Measurements from ENCODE around the gene ABCA13.

Gene ABCA13

DNA sequence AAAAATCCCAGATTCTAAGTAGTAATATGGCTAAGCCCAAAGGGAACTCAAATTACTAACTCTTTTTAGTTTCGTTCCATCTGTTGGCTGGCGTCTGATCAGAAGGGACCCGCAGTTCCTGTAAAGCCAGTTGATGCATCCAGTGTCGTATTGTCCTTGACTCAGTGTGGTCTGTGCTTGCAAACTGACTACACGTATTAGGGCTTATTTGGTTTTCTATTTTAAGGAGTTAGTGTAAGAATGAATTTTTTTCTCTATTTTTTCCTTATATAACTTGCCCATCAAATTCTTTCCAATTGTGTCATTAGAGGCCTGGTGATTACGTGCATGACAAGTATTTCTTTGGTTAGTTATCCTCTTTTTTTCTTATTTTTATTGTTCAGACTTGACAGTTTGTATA, 9.7 kb downstream of the ABCA13 start:
- H3K79me2 ChIP-seq = no peaks in the 10 kb centered on the region
- H3K4me2 ChIP-seq (ENCODE audit: low read length) = no peak overlapping the region
- H3K27me3 ChIP-seq (ENCODE audit: control insufficient read depth, insufficient read depth, low read length) = no peaks in the 10 kb centered on the region
- no peaks in the 10 kb centered on the region for H3K36me3 ChIP-seq (ENCODE audit: control insufficient read depth, insufficient read depth, low read length)
- no peak overlapping the region for H3K9ac ChIP-seq
- H3K4me1 ChIP-seq = no peaks in the 10 kb centered on the region
- TF ChIP-seq, protein P1, sequence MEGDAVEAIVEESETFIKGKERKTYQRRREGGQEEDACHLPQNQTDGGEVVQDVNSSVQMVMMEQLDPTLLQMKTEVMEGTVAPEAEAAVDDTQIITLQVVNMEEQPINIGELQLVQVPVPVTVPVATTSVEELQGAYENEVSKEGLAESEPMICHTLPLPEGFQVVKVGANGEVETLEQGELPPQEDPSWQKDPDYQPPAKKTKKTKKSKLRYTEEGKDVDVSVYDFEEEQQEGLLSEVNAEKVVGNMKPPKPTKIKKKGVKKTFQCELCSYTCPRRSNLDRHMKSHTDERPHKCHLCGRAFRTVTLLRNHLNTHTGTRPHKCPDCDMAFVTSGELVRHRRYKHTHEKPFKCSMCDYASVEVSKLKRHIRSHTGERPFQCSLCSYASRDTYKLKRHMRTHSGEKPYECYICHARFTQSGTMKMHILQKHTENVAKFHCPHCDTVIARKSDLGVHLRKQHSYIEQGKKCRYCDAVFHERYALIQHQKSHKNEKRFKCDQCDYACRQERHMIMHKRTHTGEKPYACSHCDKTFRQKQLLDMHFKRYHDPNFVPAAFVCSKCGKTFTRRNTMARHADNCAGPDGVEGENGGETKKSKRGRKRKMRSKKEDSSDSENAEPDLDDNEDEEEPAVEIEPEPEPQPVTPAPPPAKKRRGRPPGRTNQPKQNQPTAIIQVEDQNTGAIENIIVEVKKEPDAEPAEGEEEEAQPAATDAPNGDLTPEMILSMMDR (IDR thresholded peaks at IDR 0.05) = no peak
- no peak overlapping the region for H2AFZ ChIP-seq
- H3K4me3 ChIP-seq (ENCODE audit: low read depth, low read length) = no peak overlapping the region
- no peak overlapping the region for H3K27ac ChIP-seq
- no peaks in the 10 kb centered on the region for H3K9me3 ChIP-seq (ENCODE audit: control insufficient read depth, low read length)

DNA sequence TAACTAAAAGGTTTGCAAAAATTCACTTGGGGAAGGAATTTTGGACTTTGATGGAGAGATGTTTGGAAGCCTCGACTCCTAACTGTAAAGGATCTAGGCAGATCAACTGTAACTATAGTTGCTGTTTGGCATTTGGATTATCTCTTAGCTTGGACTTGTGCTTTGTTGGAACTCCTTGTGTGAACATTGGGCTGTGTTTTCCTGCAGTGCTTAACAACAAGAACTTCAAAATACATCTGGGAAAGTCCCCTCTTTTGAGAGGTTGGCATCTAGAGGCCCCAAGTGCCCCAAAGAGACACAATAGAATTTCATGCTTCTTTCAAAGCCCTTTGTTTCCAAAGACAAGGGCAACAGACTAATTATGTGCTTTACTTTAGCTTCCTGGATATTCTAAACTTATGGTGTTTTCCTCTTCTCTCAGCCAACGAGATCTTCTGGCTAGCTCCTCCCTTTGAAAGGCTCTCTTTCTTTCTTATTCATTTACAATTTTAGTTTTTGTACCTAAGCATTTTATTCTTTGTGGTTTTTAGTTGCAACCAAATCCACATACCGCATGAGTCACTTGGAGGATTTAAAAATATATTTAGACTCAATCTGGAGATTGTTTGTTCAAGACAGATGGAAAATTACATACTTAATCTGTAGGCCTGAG, 11.6 kb downstream of the ABCA13 start:
- Histone ChIP-seq H3K36me3 (ENCODE audit: control insufficient read depth, insufficient read depth, low read length) (no peaks in the 10 kb centered on the region), H3K4me2 (ENCODE audit: low read length) (no peak overlapping the region), H3K27ac (no peak overlapping the region), H3K9ac (no peak overlapping the region), H2AFZ (no peak overlapping the region), H3K9me3 (ENCODE audit: control insufficient read depth, low read length) (no peaks in the 10 kb centered on the region), H3K79me2 (no peaks in the 10 kb centered on the region), H3K4me1 (no peaks in the 10 kb centered on the region), H3K27me3 (ENCODE audit: control insufficient read depth, insufficient read depth, low read length) (no peaks in the 10 kb centered on the region), H3K4me3 (ENCODE audit: low read depth, low read length) (no peak overlapping the region)
- TF ChIP-seq, protein P1 (IDR thresholded peaks at IDR 0.05) = no peak

DNA sequence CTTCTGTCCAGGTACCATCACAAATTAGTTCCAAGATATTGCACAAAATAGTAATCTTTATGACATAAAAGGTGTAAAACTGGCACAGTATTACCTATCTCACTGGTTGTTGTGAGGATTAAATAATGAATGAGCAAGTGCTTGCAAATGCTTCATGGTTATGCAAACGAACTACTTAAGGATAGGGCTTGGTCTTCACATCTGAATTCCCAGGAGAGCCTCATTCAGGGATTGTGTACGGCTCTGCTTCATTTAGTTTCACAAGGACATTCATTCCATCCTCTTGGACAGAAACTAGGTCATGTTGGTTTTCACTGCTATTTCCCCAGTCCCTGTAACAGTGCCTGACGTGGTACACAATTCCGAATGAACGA, 12.1 kb downstream of the ABCA13 start:
- no peaks in the 10 kb centered on the region for H3K4me1 ChIP-seq
- no peak overlapping the region for H2AFZ ChIP-seq
- H3K27me3 ChIP-seq (ENCODE audit: control insufficient read depth, insufficient read depth, low read length) = no peaks in the 10 kb centered on the region
- H3K79me2 ChIP-seq = no peaks in the 10 kb centered on the region
- TF ChIP-seq, protein P1 (IDR thresholded peaks at IDR 0.05) = no peak
- H3K4me2 ChIP-seq (ENCODE audit: low read length) = no peak overlapping the region
- no peak overlapping the region for H3K4me3 ChIP-seq (ENCODE audit: low read depth, low read length)
- H3K27ac ChIP-seq = no peak overlapping the region
- H3K9ac ChIP-seq = no peak overlapping the region
- H3K36me3 ChIP-seq (ENCODE audit: control insufficient read depth, insufficient read depth, low read length) = no peaks in the 10 kb centered on the region
- H3K9me3 ChIP-seq (ENCODE audit: control insufficient read depth, low read length) = no peaks in the 10 kb centered on the region

DNA sequence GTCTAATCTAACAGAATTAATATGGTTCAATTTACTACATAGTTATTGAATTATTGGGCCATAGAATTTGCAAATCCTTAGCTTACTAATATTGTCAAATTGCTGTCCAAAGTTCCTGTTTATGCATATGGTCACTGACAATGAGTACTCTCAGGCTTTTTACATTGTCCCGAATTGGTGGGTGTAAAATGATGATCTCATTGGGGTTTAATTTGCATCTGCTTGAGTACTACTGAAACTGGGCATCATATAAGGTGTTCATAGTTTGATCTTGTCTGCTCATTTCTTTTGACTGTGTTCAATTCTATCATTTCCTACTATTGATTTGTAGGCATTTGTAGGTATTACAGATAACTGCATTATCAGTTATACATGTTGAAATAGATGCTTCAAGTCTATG, 12.7 kb downstream of the ABCA13 start:
- H3K27ac ChIP-seq = no peak overlapping the region
- no peak overlapping the region for H2AFZ ChIP-seq
- no peak overlapping the region for H3K4me2 ChIP-seq (ENCODE audit: low read length)
- no peaks in the 10 kb centered on the region for H3K27me3 ChIP-seq (ENCODE audit: control insufficient read depth, insufficient read depth, low read length)
- H3K4me1 ChIP-seq = no peaks in the 10 kb centered on the region
- no peaks in the 10 kb centered on the region for H3K9me3 ChIP-seq (ENCODE audit: control insufficient read depth, low read length)
- H3K36me3 ChIP-seq (ENCODE audit: control insufficient read depth, insufficient read depth, low read length) = no peaks in the 10 kb centered on the region
- TF ChIP-seq, protein P1 (IDR thresholded peaks at IDR 0.05) = no peak
- H3K4me3 ChIP-seq (ENCODE audit: low read depth, low read length) = no peak overlapping the region
- no peaks in the 10 kb centered on the region for H3K79me2 ChIP-seq
- H3K9ac ChIP-seq = no peak overlapping the region

Data from parathyroid adenoma (tissue), 2 donors.